GM19455 (cell line): ENCODE measurements around the gene ZNF445.
"Not testable (repeated sequence)": the region's sequence is repeated elsewhere in the genome, so short reads cannot be mapped to it uniquely, and the experiment has no call there.

Experiments used
- ATAC-seq: cut with Tn5 transposase; IDR thresholded peaks from one replicate; pipeline ENCODE4 v1.9.1; 2021; ENCODE audit not compliant: unreplicated experiment

The ZNF445 gene

DNA sequence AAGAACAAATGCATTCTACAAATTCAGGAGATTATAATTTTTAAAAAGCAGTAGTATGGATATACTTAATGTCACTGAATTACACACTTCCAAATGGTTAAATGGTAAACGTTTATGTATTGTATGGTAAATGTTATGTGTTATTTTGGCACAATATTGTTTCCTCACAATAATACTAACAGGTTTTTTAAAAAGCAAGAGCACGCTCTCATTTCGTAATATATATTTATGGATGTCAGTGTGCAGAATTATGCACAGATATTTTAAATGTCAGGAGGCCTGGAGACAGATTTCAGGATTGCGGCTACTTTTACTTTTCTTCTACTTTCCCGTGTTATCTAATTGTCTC, 533 bp downstream of the ZNF445 start:
- no peak for ATAC-seq

DNA sequence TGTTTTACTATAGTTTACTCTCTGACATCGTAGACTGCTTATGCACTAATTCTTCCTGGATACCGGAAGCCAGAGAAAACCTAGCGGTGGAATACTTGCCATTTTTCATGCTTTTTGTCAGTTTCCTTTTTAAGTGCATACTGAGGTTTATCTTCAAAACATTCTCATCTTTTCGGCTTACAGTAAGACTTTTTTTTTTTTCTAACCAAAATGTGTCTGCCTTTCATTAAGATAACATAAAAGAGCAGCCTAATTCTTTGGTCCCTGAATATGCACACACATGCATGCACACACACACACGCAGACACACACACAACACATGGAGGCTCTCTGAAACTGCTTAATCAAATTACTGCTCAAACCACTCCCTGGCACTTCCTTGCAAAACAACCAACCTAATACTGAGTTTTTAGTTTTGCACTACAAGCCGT, 1.3 kb downstream of the ZNF445 start:
- no peak for ATAC-seq

- ATAC-seq = not testable (repeated sequence)
Measured at GRCh38 chr3:44474886-44475285, 2.6 kb downstream of the ZNF445 start.

DNA sequence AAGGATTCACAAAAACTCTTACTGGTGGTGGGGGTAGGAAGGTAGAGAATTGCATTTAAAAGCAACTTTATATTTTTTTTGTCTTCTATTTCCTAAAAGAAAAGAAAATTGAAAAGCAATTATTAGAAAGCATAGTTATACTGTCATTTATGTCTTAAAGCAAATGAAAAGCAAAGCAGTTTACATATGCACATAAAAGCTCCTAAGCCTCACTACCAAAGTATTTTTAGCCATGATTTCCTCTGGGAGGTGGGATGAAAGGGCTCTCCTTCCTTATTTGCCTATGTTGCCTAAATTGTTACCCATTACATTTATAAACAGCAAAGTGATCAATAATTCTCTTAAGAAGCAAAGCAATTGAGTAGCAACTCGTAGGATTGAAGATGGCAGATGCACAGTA, 7.0 kb downstream of the ZNF445 start:
- ATAC-seq = no peak

DNA sequence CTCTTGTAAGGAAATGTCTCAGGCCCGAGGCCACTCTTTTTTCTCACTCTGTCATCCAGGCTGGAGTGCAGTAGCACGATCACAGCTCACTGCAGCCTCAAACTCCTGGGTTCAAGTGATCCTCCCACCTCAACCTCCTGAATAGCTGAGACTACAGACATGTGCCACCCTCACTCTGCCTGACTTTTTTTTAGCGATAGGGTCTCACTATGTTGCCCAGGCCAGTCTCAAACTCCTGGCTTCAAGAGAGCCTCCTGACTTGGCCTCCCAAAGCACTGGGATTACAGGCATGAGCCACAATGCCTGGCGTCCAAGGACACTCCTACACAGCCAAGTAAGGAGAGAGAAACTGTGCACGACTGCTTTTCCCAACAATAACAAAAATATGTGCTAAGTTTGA, 7.6 kb downstream of the ZNF445 start:
- no peak for ATAC-seq

DNA sequence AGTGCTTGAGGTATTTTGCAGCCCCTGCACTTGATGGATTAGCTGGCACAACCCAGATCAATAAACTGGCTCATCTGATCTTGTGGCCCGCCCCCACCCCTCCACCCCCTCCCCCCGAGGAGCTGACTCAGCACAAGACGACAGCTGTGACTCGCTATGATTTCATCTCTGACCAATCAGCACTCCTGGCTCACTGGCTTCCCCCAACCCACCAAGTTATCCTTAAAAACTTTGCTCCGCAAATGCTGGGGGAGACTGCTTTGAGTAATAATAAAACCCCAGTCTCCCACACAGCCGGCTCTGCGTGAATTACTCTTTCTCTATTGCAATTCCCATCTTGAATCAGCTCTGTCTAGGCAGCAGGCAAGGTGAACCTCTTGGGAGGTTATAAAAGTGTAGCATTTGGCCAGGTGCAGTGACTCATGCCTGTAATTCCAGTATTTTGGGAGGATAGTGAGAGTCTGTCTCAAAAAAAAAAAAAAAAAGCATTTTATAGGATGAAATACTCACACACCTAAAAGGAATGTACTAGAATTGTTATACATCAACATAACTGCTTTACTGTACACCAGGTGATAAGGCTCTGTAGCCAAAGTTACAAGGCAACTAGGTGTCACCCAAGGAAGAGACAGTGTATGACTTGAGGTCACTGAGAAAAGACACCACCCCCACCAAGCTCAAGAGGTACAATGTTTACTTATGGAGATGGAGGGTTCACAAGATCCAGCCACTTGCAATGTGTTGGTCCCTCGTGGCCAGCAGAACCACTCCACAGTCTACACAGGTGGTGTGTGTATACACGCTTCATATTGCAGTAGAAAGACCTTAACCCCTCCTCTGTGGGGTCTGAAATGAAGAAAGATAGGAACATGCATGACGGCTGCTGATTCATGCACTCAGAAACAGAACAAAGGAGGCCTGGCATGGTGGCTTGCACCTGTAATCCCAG, 8.6 kb downstream of the ZNF445 start:
- ATAC-seq = no peak

- ATAC-seq = not testable (repeated sequence)
Measured at GRCh38 chr3:44468099-44468537, 9.4 kb downstream of the ZNF445 start.

GRCh38 chr3:44467241-44467640, 10.2 kb downstream of the ZNF445 start:
- no peak for ATAC-seq

DNA sequence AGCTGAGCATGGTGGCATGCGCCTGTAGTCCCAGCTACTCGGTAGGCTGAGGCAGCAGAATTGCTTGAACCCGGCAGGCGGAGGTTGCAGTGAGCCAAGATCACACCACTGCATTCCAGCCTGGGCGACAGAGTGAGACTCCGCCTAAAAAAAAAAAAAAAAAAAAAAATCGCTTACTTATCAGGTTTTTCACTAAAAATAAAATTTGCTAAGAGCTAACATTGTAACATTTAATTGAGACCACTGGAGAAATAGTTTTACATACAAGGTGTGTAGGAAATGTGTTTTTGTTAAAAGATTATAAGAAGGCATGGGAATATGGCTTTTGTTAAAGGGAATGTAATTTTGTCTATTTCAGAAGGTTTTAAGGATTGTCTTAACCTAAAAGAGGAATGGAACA, 12.6 kb downstream of the ZNF445 start:
- ATAC-seq = not testable (repeated sequence)

DNA sequence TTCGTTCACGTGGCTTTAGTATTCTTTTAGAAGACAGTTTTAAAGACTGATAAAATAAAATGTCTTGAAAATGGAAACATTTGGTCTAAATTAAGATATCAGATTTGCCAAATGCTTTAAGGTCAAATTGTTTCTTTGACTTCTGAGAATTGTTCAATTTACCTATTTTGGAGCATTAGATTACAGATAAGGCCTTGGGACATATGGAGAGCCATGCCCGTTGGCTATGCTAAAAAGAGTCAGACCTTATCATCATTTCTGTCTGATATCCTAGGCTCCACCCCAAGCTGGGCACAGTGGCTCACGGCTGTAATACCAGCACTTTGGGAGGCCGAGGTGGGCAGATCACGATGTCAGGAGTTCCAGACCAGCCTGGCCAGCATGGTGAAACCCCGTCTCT, 13.0 kb downstream of the ZNF445 start:
- ATAC-seq = no peak

DNA sequence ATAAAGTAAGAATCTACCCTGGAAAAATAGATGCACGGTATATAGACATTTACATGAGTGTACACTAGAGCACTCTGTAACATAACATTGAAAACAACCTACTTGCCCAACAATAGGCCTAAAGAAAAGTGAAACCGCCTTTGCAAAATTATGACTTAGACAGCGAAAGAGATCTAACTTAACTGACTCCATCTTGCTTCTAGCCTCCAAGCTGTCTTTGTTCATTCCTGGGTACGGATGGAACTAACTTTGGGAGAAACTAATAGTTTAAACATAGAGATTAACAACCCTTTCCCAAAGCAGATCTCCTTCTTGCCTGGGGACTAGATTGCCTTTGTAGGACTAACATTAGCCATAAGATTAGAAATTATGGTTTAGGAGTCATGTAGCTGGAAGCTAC, 17.4 kb downstream of the ZNF445 start:
- not testable (repeated sequence) for ATAC-seq

DNA sequence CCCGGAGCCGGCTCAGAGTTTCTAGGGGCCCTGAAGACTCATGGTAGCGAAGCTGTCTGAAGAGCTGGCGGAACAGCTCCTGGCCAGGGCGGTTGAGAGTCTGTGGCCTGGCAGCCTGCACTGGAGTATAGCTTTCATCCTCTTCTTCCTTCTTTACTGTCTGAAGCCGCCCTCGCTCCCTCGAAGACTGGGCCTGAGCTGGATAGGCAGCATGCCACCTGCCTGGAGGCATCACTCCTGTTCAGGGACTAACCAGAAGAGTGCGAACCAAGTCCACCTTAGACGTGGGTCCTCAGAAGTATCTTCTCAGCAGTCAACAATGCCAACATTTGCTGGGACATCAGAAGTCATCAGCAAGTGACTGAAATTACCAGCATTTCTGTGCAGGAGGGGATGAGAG, 22.2 kb downstream of the ZNF445 start:
- no peak for ATAC-seq

- no peak for ATAC-seq
Measured at GRCh38 chr3:44454258-44454657, 23.2 kb downstream of the ZNF445 start.

GRCh38 chr3:44451441-44451840, 26.0 kb downstream of the ZNF445 start:
- no peak for ATAC-seq

- no peak for ATAC-seq
Measured at GRCh38 chr3:44446929-44447328, 30.5 kb downstream of the ZNF445 start.

- ATAC-seq = no peak
Measured at GRCh38 chr3:44445786-44446185, 31.7 kb downstream of the ZNF445 start.

DNA sequence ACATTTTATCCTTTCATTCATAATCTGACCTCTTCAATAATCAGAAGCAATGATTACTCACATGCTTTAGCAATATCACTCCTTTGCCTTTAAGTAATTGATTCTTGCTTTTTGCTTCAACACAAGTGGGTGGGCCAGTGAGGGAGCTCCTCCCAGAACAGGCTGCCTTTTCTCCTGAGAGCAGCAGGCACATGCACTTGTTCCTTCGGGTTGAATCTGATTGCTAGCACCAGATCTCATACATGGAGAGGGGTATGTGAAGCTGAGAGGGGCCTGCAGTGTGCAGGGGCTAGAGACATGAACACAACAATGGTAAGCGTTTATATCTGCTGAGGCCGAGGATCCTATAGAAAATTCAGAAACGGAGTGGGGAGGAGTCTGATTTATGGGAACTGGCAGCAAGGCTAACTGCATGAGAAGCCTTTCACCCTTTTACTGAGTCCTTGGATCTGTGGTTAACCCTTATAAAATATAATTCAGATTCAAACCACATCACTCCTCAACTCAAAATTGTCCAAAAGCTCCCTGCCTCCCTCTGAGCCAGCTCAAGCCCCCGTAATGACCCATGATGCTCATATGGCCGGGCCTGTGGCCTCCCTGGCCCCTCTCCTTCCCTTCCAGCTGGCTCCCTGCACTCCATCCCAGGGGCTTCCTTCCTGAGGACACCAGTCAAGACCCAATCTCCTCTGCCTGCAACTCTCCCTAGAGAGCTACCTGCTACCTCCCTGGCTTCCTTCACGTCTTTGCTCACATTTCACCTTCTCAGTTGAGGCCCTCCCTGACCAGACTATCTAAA, 32.4 kb downstream of the ZNF445 start:
- no peak for ATAC-seq

GRCh38 chr3:44444437-44444836, 33.0 kb downstream of the ZNF445 start:
- no peak for ATAC-seq

DNA sequence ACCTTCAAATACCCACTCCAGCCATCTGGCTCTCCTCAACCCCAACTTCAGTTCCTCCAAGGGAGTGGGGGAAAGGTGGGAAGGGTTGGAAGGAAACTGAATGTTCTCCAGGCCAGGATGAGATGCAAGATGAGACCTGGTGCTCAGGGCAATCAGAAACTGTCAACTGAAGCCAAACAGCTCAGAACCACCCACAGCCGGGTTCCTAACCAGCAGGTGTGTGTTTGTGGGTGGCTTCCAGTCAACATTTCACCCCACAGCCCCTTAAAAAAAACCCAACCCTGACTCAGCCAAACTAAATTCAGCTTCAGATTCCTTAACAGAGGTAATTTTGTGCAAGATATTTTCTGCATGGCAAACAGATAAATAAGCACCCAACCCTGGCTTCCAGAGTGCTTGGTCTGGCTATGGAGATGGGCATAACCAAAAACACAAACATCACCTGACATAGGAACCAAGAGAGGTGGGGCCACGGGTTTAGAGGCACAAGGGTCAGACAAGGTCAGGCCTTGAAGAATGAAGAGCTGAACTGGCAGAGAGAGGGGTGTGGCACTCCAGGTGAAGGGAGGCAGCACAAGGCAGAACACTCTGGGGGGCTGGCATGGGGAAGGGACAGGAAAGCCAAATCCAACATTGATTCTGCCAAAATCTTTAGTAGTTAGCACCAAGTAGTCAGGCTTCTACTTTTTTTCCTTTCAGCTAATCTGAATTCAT, 34.7 kb downstream of the ZNF445 start:
- no peak for ATAC-seq

DNA sequence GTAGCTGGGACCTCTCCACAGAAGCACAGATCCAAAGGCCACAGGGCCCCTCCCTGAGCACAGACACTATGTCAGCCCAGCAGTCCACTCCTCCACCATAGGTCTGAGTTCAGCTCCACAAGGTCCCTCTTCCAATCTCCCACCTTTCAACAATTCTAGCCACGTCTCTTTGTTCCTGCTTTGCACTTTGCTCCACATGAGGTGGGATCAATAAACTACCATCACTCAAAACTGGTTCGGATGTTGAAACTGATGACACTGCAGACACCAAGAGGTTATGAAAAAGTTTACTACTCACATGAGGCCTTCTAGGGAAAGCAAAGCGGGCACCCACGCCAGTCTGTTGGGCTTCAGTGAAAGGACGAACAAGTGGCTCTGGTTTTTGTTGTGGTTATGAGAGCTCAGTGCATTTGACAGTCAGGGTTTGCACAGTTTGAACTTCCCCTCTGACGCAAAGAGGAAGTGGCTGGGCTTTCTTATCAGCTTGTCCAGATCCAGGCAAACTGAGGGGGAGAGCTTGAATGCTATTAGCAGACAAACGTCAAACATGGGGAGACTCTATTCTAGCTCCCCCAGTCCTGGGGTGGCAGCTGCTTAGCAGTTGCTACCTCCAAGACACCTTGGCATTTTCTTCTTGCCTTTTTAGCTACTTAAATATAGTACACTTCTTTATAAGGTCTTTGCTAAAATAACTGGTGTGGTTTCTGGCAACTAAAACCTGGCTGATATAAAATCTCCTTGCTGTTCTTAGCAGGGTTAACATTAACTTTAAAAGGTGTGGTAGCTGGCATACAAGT, 37.8 kb downstream of the ZNF445 start:
- ATAC-seq = peak; percentile 94

DNA sequence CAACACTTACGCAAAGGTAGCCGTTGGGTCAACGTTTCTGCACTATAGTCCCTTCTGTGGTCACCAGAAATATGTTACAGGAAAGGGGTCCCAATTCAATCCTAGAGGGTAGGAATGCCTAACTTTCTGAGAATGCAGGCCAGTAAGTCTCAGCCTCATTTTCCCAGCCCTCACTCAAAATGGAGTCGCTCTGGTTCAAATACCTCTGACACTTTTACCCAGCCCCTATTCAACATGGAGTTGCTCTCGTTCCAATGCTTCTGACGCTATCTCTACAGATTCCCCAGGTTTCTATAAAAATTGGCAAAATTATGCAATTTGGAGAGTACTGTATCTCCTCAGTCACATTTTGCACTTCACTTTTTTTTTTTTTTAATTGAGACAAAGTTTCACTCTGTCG, 39.7 kb downstream of the ZNF445 start:
- no peak for ATAC-seq
